Astrocyte of the spinal cord (primary cell): ENCODE measurements around the gene COA1.
"Not testable (repeated sequence)": the region's sequence is repeated elsewhere in the genome, so short reads cannot be mapped to it uniquely, and the experiment has no call there.

Source experiments
- DNase-seq: peaks from one replicate; pipeline ENCODE4 v3.0.0; 2011; ENCODE audit warnings: low read depth, low spot score
- H3K4me3 ChIP-seq: 2 replicates; pipeline ENCODE4 v1.5.1; 2011; ENCODE audit warnings: low read depth, mild to moderate bottlenecking, low read length, moderate library complexity
- CTCF ChIP-seq: IDR thresholded peaks from 2 replicates; pipeline ENCODE4 v1.5.1; 2012; ENCODE audit warnings: low read depth, mild to moderate bottlenecking, low read length, inconsistent platforms
- in situ Hi-C: cut with HindIII; loops from 2 replicates; pipeline ENCODE4 v1.10.0; 2017; ENCODE audit warnings: low sequenced_read_pairs

COA1 gene

GRCh38 chr7:43602256-43602655 is 127.1 kb downstream of the COA1 start:
- no peak for DNase-seq
- no peak overlapping the region for H3K4me3 ChIP-seq
- TF ChIP-seq CTCF: no peak
- in situ Hi-C loops: no loop called here

GRCh38 chr7:43600056-43600455 is 129.3 kb downstream of the COA1 start:
- TF ChIP-seq CTCF: no peak
- H3K4me3 ChIP-seq: no peak overlapping the region
- in situ Hi-C loops: no loop called here
- no peak for DNase-seq

- DNase-seq, in situ Hi-C loops, H3K4me3 ChIP-seq: not testable (repeated sequence)
Observed at GRCh38 chr7:43596426-43596825, 132.9 kb downstream of the COA1 start.

GRCh38 chr7:43594020-43594419 is 135.3 kb downstream of the COA1 start:
- no peak for DNase-seq
- TF ChIP-seq CTCF: no peak
- in situ Hi-C loops: no loop called here
- H3K4me3 ChIP-seq: no peak overlapping the region

- DNase-seq: no peak
- in situ Hi-C loops: no loop called here
- no peak overlapping the region for H3K4me3 ChIP-seq
- TF ChIP-seq CTCF: no peak
Observed at GRCh38 chr7:43593010-43593409, 136.3 kb downstream of the COA1 start.

GRCh38 chr7:43592326-43592725 is 137.0 kb downstream of the COA1 start:
- TF ChIP-seq CTCF: no peak
- no peak overlapping the region for H3K4me3 ChIP-seq
- in situ Hi-C loops: no loop called here
- no peak for DNase-seq

GRCh38 chr7:43591558-43592180 is 137.7 kb downstream of the COA1 start:
- in situ Hi-C loops: no loop called here
- no peak for TF ChIP-seq CTCF
- no peak for DNase-seq
- no peak overlapping the region for H3K4me3 ChIP-seq
